ENCODE results near the gene COL27A1. TPM values are rescaled to one million over a fixed set of nuclear protein-coding genes. Genes with fewer than 3 reads are reported as not detected.

COL27A1 gene
- total and polyA plus RNA-seq, 2 donors (not counting 3 experiments of a cell fraction or from before 2014, with no cell fraction given): 14.7 to 49.1 TPM

DNA sequence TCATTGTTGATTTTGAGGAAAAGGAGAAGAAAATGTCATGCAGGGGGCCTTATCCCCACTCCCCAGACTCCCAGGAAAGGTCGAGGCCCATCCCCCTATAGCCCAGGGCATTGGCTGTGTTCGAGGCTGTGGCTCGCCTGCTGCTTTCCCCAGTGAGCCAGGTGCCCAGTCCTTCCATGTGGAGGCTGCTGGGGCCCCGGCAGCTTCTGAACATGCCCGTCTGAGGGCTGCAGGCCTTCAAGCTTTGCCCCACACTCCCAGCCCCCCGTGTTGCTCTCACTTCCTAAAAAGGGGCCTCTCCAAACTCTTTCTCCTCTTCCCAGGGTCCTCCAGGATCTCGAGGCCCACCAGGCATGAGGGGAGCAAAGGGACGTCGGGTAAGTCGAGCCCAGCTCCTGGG is 102.9 kb downstream of the COL27A1 start:
- FAIRE-seq (no peak), DNase-seq (ENCODE audit: low read depth, low spot score) (no peak)
- POLR2A ChIA-PET: no interaction called here
- Histone ChIP-seq H3K9me1 (replicated peaks; ENCODE audit: control insufficient read depth, extremely low read depth, insufficient read depth, low read length) (no peaks in the 10 kb centered on the region), H4K20me1 (replicated peaks; ENCODE audit: control insufficient read depth, extremely low read depth, insufficient read depth, low read length) (no peaks in the 10 kb centered on the region), H3K4me3 (replicated peaks in 1 of 3; ENCODE audit: insufficient read depth in 1 of 3, low read depth in 1 of 3, low read length in 3 of 3) (no peak overlapping the region), H3K9me3 (replicated peaks; ENCODE audit: control insufficient read depth, insufficient read depth, low read length) (no peaks in the 10 kb centered on the region), H3K79me2 (ENCODE audit: control insufficient read depth, insufficient read depth, low read length) (no peaks in the 10 kb centered on the region), H3K4me2 (ENCODE audit: insufficient read depth, low read length) (no peak overlapping the region), H3K27me3 (ENCODE audit: control insufficient read depth in 2 of 2, insufficient read depth in 2 of 2, low read length in 2 of 2) (no peaks in the 10 kb centered on the region), H3K9ac (replicated peaks; ENCODE audit: extremely low read depth, insufficient read depth, low read length) (no peak overlapping the region), H3K4me1 (ENCODE audit: control insufficient read depth, extremely low read depth, insufficient read depth, low read length) (no peaks in the 10 kb centered on the region), H2AFZ (ENCODE audit: low read depth, low read length) (no peak overlapping the region), H3K36me3 (ENCODE audit: control insufficient read depth in 2 of 2, extremely low read depth in 1 of 2, insufficient read depth in 2 of 2, low read length in 2 of 2) (no peaks in the 10 kb centered on the region), H3K27ac (ENCODE audit: insufficient read depth, low read depth, low read length) (no peak overlapping the region)
- intact Hi-C loops (cut with micrococcal nuclease): no loop called here
- TF ChIP-seq JUN (IDR thresholded peaks at IDR 0.05; ENCODE audit: borderline replicate concordance, insufficient read depth, insufficient read length, low read depth) (no peak), CTCF (IDR thresholded peaks at IDR 0.05; ENCODE audit: extremely low read depth in 1 of 2, insufficient read depth in 1 of 2, low read depth in 1 of 2, low read length in 2 of 2) (no peak), FOS (IDR thresholded peaks at IDR 0.05; ENCODE audit: borderline replicate concordance, insufficient read depth, low read length) (no peak), POLR2AphosphoS5 (IDR thresholded peaks at IDR 0.05; ENCODE audit: insufficient read depth, low read depth, low read length) (no peak), MYC (IDR thresholded peaks at IDR 0.05; ENCODE audit: low read depth, low read length) (no peak)
- TF ChIP-seq, protein P1, sequence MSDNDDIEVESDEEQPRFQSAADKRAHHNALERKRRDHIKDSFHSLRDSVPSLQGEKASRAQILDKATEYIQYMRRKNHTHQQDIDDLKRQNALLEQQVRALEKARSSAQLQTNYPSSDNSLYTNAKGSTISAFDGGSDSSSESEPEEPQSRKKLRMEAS (IDR thresholded peaks at IDR 0.05; ENCODE audit: insufficient read depth, insufficient read length): no peak
- dilution Hi-C loops (cut with MboI; ENCODE audit: extremely low pct_ligation_motif_present, low sequenced_read_pairs): no loop called here
- CTCF ChIA-PET: no interaction called here
- no TSS peak for BruUV-seq (replicated peaks)

All from endothelial cell of umbilical vein (primary cell).